ENCODE results near the gene AUTS2.

The AUTS2 gene

GRCh38 chr7:70159121-70159520, 560.8 kb downstream of the AUTS2 start:
- DNase-seq: no peak

DNA sequence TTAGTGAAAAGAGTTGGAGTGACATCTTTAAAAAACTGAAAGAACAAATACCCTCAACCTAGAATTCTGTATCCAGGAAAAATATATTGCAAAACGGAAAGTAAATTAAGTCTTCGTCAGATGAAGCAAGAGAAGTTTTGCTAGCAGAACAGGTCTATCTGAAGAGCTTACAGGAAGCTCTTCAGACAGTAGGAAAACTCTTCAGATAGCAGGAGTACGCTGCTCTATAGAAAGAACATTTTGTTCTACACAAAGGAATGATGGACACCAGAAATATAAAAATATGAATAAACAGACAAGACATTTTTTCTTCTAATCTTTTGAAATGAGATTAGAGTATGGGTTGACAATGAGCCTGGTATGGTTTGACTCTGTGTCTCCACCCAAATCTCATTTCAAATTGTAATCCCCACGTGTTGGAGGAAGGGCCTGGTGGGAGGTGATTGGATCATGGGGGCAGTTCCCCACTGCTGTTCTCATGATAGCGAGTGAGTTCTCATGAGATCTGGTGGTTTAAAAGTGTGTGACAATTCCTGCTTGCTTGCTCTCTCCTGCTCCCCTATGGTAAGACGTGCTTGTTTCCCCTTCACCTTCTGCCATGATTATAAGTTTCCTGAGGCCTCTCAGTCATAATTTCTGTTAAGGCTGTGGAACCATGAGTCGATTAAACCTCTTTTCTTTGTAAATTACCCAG, 567.3 kb downstream of the AUTS2 start:
- no peak for DNase-seq

DNA sequence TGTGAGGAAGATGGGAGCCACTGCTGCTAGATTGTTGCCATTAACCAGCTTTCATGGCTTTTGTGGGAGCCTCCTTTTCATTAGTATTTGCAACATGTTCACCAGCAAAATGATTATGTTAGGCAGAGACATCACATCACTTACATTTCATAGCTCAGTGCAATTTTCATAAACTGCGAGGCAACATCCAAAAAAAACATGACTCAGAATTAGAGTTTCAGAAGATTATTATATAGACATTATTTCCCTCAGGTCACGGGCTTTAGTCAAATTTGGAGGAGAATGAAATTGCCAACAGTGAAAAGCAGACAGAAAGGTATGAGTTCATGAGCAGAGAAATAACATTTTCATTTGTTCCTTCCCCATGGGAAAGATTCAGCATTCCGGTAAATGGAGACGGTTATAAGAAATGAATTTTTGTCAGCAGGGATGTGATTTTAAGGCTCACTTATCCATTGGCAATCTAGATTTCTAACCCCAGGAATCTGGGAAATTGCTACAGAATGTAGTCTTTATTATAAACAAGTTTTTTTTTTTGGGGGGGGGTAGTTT, 573.2 kb downstream of the AUTS2 start:
- no peak for DNase-seq

DNA sequence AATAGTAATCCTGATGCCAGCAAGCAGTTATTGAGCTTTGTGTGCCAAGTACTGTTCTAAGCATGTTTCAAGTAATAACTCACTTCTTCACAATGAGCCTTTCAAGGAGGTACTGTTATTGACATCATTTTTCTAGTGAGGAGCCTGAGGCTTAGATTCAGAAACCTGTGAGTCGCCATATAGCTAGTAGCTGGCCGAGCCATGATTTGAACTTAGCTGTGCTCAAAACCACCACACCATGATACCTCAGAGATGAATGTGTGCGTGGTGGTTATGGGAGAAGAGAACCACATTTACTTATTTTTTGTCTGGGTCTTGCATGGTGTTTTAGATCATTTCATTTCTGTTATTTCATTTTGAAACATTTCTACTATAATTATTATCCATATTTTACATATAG, 578.9 kb downstream of the AUTS2 start:
- no peak for DNase-seq

- no peak for DNase-seq
Measured at GRCh38 chr7:70178211-70178610, 579.9 kb downstream of the AUTS2 start.

GRCh38 chr7:70178787-70179186, 580.5 kb downstream of the AUTS2 start:
- no peak for DNase-seq

DNA sequence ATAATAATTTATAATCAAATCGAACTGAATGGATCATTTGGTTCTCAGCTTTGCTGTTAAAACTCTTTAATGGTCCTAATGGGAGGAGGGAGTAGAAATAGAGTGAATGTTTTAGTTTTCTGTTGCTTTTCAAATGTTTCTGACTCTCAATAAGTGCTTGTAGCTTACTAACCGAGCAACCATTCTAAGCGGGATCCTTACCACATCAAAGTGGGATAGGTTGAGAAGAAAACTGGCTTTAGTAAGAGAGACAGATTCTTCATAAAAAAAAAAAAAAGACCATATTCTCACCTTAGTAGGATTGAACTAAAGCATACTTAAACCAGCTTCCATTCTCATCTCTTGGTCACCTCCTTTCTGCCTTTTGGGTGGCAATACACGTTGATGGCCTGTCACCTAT, 584.2 kb downstream of the AUTS2 start:
- no peak for DNase-seq

- DNase-seq: no peak
Measured at GRCh38 chr7:70183278-70183677, 585.0 kb downstream of the AUTS2 start.

- DNase-seq: no peak
Measured at GRCh38 chr7:70188901-70189650, 590.8 kb downstream of the AUTS2 start.

- no peak for DNase-seq
Measured at GRCh38 chr7:70189776-70190175, 591.5 kb downstream of the AUTS2 start.

DNA sequence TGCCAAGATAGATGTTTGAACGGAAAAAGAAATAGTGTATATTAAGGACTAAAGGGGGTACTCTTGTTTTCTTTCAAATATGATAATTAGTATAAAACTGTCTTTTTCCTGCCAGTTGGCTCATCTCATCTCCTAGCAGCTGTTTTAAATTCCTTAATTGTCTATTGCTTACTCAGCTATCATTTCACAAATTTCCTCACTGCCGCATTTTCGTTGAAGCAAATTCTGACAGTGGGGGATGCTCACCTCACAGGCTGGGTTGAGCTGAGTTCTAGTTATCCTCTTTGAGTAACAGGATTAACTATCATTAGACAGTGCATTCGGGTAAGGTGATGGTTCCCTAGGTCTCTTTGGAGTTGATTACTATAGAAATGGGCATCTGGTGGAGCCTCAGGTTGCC, 592.0 kb downstream of the AUTS2 start:
- DNase-seq: no peak

- no peak for DNase-seq
Measured at GRCh38 chr7:70193514-70193913, 595.2 kb downstream of the AUTS2 start.

DNA sequence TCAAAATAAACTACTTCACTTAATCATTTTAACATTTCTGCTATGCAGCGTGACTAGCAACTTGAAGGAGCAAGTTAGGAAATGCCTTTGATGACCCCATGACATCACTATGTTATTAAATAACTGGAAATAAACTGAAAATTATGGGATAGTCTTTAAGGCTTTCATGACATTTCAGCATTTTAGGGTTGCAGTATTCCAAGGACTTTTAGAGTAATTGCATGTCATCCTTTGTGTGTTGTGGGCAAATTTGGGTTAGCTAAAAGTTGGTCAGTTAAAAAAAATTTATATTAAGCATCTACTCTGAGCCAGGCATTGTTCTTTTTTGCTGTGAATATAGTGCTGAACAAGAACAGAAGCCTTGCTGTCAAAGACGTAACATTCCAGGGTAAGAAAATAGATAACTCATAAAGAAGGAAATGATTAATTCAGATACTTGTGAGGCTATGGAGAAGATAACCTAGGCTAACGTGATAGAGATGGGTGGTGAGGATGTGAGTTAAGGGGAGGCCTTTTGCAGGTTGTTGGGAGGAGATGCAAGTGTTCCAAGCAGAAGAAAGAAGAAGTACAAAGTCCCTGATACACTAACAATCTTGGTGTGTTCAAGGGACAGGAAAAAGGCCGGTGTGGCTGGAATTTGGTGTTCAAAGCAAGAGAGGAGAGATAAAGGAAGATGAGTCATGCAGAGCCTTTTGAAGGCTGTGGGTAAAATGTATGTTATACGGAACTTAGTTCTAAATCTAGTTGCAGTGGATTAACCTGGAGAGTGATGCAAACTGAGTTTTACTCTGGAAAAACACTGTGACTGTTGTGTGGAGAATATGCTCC, 610.2 kb downstream of the AUTS2 start:
- DNase-seq: no peak

DNA sequence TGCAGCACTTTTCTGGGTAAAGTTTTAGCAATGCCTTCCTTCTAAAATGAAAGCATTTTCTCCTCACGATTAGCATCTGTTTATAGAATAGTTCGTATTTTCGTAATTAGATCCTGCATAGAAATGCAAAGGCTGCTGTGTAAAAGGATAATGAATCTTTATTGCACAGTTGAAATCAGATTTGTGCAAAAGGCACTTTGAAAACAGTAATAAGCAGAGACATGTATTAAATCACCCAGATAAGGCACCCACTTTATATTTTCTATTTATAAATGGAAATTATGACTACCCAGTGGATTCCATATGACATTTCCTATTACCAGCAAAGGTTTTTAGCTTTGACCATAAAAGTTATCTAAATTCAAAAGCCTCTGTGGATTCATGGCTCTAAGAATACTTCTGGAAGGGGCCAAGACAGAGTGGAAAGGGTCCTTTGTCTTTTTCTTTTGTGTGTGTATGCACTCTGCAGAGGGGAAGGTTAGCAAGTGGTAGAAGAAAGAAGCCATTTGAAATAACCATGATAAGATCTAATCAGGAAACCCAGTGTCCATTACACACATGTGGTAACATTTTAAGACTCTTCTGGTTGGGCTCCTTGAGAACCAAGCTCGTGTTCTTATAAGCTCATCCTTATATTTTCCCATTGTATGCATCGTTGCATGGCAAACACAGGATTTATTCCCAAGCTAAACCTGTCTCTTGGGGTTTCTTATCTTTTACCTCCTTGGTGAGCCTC, 612.1 kb downstream of the AUTS2 start:
- DNase-seq: no peak

DNA sequence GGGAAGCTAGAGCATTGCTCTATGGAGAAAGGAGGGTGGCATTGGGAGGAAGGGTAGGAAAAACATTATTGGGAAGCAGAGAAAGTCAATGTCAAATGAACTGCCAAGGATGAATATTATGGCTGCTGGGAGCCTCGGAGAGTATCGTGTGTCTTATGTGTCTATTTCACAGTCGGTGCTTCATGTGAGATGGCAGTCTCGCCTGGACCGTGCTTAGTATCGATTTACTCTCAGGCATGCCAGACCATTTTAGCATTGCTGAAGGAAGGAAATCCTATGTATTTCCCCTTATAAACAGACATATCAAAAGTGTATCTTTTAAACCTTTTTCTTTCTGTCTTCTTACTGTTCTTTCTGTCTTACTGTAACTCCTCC, 612.6 kb downstream of the AUTS2 start:
- no peak for DNase-seq

- DNase-seq: no peak
Measured at GRCh38 chr7:70212281-70212680, 614.0 kb downstream of the AUTS2 start.

DNA sequence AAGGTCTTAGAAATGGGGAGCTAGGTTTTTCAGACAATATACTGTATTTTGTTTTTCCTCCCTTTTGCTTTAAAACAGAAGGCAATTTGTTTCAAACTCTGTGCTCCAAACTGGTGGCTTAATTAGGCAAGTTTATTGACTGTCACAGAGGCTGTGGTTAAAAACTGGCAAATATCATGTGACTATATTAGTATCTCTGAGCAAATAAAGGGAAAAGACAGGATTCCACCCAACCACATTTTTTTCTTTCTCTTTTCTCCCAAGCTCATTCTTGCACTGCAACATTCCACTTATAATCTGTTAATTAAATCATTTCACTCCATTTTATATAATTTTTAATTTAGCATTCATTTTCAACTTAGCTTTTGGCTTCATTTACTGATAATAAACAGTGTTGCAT, 615.8 kb downstream of the AUTS2 start:
- no peak for DNase-seq

- no peak for DNase-seq
Measured at GRCh38 chr7:70215491-70215890, 617.2 kb downstream of the AUTS2 start.

GRCh38 chr7:70217571-70217970, 619.3 kb downstream of the AUTS2 start:
- no peak for DNase-seq

- no peak for DNase-seq
Measured at GRCh38 chr7:70218006-70218405, 619.7 kb downstream of the AUTS2 start.

GRCh38 chr7:70219061-70219460, 620.8 kb downstream of the AUTS2 start:
- no peak for DNase-seq

- no peak for DNase-seq
Measured at GRCh38 chr7:70229242-70229641, 631.0 kb downstream of the AUTS2 start.

DNA sequence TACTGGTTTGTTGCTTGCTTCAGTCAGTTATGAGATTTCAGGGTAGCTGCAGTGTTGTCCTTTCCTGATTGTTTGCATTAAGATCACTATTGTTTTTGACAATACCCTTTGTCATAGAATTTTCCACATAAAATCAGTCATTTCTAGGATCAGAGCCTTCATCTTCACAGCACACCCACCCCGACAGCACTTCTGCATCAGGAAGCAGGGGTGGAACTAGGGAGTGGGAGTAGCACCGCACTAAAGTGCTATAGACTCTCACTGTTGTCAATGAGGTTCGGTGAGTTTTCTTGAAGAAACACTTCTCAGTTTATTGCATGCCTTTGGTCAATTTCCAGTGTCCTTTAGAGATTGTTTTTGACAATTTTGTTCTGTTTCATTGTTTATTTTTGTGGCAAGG, 632.5 kb downstream of the AUTS2 start:
- DNase-seq: no peak
